ENCODE measurements around the gene BSN.

Gene BSN, protein sequence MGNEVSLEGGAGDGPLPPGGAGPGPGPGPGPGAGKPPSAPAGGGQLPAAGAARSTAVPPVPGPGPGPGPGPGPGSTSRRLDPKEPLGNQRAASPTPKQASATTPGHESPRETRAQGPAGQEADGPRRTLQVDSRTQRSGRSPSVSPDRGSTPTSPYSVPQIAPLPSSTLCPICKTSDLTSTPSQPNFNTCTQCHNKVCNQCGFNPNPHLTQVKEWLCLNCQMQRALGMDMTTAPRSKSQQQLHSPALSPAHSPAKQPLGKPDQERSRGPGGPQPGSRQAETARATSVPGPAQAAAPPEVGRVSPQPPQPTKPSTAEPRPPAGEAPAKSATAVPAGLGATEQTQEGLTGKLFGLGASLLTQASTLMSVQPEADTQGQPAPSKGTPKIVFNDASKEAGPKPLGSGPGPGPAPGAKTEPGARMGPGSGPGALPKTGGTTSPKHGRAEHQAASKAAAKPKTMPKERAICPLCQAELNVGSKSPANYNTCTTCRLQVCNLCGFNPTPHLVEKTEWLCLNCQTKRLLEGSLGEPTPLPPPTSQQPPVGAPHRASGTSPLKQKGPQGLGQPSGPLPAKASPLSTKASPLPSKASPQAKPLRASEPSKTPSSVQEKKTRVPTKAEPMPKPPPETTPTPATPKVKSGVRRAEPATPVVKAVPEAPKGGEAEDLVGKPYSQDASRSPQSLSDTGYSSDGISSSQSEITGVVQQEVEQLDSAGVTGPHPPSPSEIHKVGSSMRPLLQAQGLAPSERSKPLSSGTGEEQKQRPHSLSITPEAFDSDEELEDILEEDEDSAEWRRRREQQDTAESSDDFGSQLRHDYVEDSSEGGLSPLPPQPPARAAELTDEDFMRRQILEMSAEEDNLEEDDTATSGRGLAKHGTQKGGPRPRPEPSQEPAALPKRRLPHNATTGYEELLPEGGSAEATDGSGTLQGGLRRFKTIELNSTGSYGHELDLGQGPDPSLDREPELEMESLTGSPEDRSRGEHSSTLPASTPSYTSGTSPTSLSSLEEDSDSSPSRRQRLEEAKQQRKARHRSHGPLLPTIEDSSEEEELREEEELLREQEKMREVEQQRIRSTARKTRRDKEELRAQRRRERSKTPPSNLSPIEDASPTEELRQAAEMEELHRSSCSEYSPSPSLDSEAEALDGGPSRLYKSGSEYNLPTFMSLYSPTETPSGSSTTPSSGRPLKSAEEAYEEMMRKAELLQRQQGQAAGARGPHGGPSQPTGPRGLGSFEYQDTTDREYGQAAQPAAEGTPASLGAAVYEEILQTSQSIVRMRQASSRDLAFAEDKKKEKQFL (N-terminal part only)

DNA sequence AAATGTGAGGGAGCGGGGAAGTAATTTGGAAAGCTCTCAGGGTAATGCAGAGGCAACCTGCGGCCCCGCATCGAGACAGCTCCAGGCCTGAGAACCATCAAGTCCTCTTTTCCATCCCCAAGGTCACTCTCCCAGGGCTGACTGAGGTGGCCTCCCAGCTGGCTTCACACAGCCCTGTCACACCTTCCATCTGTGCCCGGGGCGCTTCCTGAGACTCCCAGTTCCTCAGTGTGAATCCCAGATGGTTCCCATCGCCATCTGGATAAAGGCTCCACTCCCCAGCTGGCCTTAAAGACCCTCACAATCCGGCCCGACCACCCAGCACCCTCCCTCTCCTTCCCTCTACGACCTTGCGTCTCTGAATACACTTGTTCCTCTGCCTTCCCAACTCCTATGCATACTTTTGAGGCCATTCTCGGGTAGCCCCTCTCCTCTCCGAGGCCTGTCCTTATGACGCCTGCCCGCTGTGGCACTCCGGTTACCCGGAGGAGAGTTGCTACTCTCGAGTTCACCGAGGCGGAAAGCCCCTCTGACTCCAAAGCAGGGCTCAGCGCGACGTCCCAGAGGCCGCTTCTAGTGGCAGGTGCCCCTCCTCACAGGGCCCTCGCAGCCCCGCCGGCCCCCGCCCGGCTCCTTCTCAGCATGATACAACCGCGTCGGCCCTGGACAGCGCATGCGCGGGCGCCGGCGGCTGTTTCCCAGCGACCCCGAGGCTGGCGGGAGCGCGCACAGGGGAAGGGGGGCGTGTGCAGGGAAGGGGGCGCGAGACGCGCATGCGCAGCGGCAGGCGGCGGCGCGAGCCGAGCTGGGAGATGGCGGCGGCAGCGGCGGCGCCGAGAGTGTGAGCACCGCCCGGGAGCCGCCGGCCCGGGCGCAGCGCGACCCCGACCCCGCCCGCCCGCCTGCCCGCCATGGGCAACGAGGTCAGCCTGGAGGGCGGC is at the start of gene BSN:
BSN (plus strand) TSS at position 786 of the 941 bp plus-strand sequence; CDS start at position 912, 126 bp downstream.
- peak; percentile 72 for DNase-seq

DNA sequence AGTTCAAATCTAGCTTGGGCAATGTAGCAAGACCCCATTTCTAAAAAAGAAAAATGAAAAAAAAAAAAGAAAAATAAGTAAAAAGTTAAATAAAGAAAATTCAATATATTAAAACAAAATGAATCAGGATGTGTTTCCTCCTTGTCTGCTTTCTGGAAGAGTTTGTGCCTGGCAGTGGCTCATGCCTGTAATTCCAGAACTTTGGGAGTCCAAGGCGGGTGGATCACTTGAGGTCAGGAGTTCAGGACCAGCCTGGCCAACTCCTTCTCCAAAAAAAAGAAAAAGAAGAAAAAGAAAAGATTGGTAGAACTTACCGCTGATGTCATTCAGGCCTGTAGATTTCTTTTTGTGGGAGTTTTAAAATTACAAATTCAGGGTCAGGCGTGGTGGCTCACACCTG is 47.4 kb upstream of the BSN start:
- DNase-seq, result no peak

DNA sequence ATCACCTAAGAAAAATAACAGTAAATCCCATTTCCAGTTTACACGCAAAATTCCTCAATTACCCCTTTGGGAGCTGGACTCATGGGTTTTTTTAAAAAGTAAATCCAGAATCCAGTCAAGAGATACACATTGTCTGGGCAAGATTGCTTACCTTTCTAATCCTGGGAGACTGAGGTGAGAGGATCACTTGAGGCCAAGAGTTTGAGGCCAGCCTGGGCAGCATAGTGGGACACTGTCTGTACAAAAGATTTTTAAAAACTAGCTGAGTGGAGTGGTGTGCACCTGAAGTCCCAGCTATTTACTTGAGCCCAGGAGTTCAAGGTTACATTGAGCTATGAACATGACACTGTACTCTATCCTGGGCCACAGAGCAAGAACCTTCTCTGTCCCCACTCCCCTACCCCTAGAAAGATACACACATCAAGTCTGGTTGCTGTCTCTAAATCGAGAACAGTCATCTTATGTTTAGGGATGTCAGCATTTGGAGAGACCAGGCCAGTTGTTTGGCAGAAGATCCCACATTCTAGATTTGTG is 45.2 kb upstream of the BSN start:
- DNase-seq, result no peak

DNA sequence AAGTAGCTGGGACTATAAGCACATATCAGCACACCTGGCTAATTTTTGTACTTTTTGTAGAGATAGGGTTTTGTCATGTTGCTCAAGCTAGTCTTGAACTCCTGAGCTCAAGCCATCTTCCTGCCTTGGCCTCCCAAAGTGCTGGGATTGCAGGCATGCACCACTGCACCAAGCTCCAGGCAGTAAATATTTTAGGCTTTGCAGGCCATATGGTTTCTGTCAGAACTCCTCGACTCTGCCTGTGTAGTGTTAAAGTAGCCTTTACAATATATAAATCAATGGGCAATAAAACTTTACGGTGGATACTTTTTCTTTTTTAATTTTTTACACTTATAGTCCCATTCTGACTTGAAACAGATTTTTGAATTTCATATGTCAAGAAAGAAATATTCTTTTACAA is 42.6 kb upstream of the BSN start:
- DNase-seq, result no peak

DNA sequence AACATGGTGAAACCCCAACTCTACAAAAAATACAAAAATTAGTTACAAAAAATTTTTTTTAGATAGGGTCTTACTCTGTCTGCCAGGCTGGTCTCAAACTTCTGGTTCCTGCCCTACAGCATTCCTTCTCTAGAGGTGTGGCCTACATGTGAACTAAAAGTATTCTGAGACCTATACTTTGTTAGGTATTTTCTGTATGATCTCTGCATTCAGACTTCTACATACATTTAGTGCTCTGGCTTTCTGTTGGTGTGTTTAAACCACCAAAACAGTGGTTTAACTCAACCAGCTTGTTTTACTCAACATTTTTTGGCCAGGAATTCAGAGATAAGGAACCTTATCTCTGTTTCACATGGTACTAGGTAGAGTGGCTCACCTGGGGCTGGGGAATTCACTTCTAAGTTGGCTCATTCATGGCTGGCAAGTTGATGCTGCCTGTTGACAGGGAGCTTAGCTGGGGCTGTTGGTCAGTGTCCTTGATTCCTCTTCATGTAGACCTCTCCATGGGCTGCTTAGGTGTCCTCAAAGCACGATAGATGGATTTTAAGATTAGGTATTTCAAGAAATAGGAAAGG is 41.4 kb upstream of the BSN start:
- no peak for DNase-seq

DNA sequence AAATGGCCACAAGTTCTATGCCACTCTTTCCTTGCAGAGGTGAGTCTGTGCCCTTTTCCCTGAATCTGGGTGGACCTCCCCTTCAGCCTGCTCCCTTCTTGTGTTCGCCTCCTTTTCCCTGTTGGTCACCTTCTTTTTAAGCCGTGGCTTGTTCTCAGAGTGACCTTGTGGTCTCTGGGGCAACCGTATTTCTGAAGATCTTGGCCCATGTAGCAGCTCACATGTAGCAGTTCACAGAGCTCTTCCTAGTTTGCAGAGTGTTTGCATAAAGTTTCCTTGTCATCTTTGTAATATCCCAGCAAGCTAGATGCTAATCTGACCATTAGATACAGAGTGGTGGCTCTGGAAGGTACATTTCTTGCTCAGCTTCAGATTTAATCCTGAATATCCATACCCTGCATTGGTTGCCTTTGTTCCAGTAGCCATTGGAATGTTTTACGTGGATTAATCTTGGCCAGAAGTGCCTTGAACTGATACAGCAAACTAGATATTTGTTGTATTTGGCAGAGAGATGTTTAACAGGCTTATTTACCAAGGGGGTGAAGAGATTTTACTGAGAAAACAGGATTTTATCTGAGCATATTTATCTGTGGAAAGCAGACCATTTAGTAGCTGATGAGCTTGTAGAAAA is 40.7 kb upstream of the BSN start:
- no peak for DNase-seq

DNA sequence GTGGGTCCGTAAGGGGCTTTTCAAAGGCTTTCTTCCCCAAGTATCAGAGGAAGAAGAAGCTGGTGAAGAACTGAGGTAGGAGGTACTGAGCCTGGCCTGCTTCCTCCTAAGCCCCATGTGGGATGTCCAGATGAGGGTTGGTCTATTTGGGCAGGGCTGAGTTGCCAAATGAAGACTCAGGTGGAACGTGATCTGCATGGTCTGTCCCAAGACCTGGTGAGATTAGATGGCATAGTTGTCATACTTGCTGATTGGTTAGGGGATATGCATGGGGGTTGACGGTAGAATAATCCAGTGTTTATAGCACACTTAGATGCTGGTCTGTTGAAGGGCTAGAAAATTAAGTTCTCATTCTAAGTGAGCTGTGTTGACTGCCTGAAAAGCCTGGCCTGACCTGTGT is 36.3 kb upstream of the BSN start:
- no peak for DNase-seq

DNA sequence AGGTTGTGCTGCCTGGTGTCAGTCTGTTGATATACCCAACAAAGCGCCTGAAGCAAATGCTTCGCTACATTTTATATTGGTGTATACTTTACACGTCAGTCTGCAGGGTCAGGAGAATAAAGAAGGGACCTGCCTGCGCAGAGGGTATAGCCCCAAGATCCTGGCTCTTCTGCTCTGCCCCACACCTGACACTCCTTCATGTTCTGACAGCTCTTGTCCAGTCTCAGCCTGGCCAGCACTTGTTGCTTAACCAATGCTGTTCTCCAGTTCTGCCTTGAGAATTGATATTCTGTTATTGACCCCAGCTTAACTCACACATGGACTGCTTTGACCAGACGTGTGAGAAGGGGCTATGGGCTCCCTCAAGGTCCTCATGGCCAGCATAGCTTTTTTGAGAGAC is 35.8 kb upstream of the BSN start:
- no peak for DNase-seq

DNA sequence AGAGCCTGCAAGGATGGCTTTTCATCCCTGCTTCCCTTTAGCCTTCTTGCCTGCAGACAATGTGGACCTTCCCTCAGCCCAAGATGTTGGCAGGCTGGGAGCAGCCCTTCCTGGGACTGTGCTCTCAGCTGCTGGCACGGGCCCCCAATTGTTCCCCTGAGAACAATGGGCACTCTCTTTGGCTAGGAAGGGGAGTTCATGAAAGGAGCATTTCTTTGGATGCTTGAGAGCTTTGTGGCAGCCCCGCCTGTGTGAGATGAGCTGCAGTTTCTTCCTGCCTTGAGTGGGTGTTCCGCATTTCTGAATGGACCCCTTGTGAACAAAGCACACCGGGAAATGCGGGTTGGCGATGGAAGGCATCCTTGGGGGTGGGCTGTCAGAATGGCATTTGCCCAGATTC is 35.0 kb upstream of the BSN start:
- DNase-seq, result no peak

DNA sequence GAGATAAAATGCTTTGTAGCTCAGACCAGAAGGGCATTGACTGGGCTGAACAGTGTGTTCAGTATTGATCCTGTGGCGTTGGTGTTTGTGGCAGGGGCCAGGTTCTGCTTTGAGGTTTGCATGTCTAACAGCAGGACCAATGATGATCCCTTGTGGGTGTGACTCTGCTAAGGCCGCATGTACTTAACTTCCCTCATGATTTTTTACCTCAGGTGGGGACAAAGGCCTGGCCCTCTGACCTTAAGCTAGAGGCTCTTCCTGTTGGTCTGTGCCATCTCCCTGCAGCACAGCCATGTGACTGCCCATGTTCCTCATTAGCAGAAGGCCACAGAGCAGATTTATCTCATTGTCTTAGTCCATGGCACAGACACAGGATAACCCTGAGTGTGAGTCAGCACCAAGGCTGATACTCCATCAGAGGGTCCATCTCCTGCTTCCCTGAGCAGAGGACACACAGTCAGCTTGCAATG is 34.3 kb upstream of the BSN start:
- no peak for DNase-seq

DNA sequence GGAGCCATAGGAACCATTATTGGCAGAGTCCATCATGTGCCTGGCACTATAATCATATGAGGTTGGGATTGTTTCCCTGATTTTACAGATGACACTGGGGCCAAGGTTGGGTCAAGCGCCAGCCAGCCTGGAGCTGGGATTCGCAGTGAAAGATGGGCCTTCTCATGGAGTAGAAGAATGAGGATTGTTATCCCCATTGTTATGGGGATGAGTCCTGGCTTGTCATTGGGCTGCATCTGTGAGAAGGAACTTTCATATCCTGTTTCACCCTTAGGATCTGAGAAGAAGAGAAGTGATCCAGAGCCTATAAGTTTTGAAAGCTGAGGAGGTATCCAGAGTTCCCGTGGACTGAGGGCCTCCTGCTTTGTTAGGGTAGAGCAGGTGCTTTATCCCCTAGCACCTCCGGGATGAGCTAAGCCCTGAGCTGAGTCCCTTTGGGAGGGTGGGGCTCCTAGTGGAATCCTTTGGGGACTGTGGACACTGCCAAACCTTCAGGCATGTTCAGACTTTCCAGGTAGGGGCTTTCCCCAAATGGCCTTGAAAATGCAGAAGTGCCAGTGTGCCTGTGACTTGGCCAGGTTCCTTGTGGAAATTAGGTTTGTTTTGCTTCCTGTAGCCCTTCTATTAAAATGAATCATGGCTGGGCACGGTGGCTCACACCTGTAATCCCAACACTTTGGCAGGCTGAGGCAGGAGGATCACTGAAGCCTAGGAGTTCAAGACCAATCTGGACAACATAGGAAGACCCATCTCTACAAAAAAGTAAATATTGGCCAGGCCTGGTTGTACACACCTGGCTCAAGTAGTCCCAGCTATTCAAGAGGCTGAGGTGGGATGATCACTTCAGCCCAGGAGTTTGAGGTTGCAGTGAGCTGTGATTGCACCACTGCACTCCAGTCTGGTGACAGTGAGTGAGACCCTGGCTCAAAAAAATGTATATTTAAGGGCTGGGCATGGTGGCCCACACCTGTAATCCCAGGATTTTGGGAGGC is 30.2 kb upstream of the BSN start:
- no peak for DNase-seq

DNA sequence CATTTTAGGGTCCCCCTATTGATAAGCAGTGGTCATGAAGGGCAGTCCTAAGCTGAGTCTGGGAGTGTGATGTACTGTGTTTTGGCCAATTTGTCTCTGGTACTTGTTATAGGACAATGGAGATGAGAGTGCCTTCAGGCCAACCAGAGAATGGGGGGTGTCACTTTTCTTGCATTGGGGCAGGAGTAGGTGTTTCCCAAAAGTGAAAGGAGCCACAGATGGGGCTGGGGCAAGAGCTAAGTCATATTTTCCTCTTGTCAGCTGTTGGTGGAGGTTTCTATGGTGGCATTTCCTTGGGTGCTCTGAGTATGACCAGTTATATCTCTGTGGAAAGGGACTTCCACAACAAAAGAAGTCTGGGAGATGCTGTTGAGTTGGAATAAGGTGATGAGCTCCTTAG is 24.7 kb upstream of the BSN start:
- DNase-seq, result no peak

DNA sequence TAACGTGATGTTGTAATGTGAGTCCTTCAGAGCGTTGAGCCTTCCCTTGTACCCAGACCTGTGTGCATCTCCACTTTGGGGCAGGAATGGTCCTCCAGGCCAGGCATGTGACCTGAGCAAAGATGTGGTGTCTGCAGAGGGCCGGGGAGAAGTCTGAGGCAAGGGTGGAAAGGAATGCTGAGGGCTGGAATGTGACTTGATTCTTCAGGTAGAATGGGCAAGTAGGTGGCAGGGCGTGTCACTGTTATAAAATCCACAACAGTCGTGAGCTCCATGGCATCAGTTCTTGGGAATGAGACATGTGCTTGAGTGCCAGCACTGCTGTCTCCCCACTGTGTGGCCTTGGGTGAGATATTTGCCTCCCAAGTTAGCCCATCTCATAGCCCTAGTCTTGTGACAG is 24.0 kb upstream of the BSN start:
- no peak for DNase-seq

DNA sequence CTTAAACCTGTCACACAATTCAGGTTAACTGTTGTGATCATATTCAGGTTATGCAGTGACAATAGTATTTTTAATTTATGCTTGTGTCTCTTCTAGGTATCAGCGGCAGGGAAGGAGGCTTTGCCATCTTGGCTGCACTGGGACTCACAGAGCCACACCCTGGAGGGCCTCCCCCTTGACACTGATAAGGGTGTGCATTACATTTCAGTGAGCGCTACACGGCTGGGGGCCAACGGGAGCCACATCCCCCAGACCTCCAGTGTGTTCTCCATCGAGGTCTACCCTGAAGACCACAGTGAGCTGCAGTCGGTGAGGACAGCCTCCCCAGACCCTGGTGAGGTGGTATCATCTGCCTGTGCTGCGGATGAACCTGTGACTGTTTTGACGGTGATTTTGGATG is 23.6 kb upstream of the BSN start:
- no peak for DNase-seq

DNA sequence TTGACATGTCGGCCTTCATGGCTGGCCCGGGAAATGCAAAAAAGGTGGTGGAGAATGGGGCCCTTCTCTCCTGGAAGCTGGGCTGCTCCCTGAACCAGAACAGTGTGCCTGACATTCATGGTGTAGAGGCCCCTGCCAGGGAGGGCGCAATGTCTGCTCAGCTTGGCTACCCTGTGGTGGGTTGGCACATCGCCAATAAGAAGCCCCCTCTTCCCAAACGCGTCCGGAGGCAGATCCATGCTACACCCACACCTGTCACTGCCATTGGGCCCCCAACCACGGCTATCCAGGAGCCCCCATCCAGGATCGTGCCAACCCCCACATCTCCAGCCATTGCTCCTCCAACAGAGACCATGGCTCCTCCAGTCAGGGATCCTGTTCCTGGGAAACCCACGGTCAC is 23.1 kb upstream of the BSN start:
- no peak for DNase-seq

DNA sequence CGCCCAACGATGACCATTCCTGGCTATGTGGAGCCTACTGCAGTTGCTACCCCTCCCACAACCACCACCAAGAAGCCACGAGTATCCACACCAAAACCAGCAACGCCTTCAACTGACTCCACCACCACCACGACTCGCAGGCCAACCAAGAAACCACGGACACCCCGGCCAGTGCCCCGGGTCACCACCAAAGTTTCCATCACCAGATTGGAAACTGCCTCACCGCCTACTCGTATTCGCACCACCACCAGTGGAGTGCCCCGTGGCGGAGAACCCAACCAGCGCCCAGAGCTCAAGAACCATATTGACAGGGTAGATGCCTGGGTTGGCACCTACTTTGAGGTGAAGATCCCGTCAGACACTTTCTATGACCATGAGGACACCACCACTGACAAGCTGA is 22.6 kb upstream of the BSN start:
- no peak for DNase-seq

DNA sequence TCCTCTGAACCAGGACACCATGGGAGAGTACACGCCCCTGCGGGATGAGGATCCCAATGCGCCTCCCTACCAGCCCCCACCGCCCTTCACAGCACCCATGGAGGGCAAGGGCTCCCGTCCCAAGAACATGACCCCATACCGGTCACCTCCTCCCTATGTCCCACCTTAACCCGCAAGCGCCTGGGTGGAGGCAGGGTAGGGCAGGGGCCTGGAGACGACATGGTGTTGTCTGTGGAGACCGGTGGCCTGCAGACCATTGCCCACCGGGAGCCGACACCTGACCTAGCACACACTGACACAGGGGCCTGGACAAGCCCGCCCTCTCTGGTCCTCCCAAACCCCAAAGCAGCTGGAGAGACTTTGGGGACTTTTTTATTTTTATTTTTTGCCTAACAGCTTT is 21.2 kb upstream of the BSN start:
- DNase-seq, result no peak

DNA sequence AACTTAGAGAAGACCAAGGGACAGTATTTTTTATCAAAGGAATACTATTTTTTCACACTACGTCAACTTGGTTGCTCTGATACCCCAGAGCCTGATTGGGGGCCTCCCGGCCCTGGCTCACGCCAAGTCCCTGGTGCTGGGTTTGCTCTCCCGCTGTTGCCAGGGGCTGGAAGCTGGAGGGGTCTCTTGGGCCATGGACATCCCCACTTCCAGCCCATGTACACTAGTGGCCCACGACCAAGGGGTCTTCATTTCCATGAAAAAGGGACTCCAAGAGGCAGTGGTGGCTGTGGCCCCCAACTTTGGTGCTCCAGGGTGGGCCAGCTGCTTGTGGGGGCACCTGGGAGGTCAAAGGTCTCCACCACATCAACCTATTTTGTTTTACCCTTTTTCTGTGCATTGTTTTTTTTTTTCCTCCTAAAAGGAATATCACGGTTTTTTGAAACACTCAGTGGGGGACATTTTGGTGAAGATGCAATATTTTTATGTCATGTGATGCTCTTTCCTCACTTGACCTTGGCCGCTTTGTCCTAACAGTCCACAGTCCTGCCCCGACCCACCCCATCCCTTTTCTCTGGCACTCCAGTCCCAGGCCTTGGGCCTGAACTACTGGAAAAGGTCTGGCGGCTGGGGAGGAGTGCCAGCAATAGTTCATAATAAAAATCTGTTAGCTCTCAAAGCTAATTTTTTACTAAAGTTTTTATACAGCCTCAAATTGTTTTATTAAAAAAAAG is 20.3 kb upstream of the BSN start:
- DNase-seq, result no peak
